Neural cell (in vitro differentiated cells): ENCODE results near the gene LGALS8. TPM values are rescaled to one million over a fixed set of nuclear protein-coding genes. Genes with fewer than 3 reads are reported as not detected.

Source experiments
- H2AFZ ChIP-seq: fragments of 200-600, 300-800 bp; sonication (generic), shearing (Covaris generic); 2 replicates; pipeline ENCODE4 v1.6.0; 2014; ENCODE audit warnings: low read depth, mild to moderate bottlenecking, antibody characterized with exemption, low read length, moderate library complexity
- H3F3A ChIP-seq: fragments of 200-600 bp; shearing (Covaris generic); 2 replicates; pipeline ENCODE4 v1.6.1; 2016; ENCODE audit warnings: mild to moderate bottlenecking, moderate library complexity, mixed read lengths, antibody characterized with exemption, low read length; ENCODE audit not compliant: insufficient read depth, poor library complexity, severe bottlenecking
- H3K27ac ChIP-seq: fragments of 200-600, 300-800 bp; sonication (generic), shearing (Covaris generic); 2 replicates; pipeline ENCODE4 v1.5.1; 2014; ENCODE audit warnings: mild to moderate bottlenecking, low read length, moderate library complexity
- H3K27me3 ChIP-seq: fragments of 300-800, 200-600 bp; sonication (generic), shearing (Covaris generic); 2 replicates; pipeline ENCODE4 v1.6.0; 2014; ENCODE audit warnings: mild to moderate bottlenecking, low read depth, low read length, moderate library complexity; ENCODE audit not compliant: insufficient read depth
- H3K36me3 ChIP-seq: fragments of 300-800, 200-600 bp; sonication (generic), shearing (Covaris generic); 2 replicates; pipeline ENCODE4 v1.5.1; 2014; ENCODE audit warnings: mild to moderate bottlenecking, antibody characterized with exemption, low read length, moderate library complexity; ENCODE audit not compliant: insufficient read depth
- H3K4me2 ChIP-seq: fragments of 300-800, 200-600 bp; sonication (generic), shearing (Covaris generic); 2 replicates; pipeline ENCODE4 v1.6.0; 2014; ENCODE audit warnings: mild to moderate bottlenecking, low read length
- H3K4me3 ChIP-seq: fragments of 300-800, 200-600 bp; sonication (generic), shearing (Covaris generic); 2 replicates; pipeline ENCODE4 v1.5.1; 2014; ENCODE audit warnings: mild to moderate bottlenecking, low read length, moderate library complexity
- H3K79me2 ChIP-seq: fragments of 200-600 bp; shearing (Covaris generic); replicated peaks from 2 replicates; pipeline ENCODE4 v1.6.0; 2014; ENCODE audit warnings: mild to moderate bottlenecking, low read length, moderate library complexity; ENCODE audit not compliant: insufficient read depth
- H3K9ac ChIP-seq: fragments of 300-800, 200-600 bp; sonication (generic), shearing (Covaris generic); 2 replicates; pipeline ENCODE4 v1.6.1; 2016; ENCODE audit warnings: mild to moderate bottlenecking, low read length, mixed read lengths
- H3K9me2 ChIP-seq: fragments of 200-600 bp; shearing (Covaris generic); 2 replicates; pipeline ENCODE4 v1.6.1; 2016; ENCODE audit warnings: mild to moderate bottlenecking, low read length, mixed read lengths; ENCODE audit not compliant: insufficient read depth
- H3K9me3 ChIP-seq: fragments of 200-600, 300-800 bp; sonication (generic), shearing (Covaris generic); 2 replicates; pipeline ENCODE4 v1.6.1; 2016; ENCODE audit warnings: mild to moderate bottlenecking, mixed run types, low read length, moderate library complexity, mixed read lengths
- H4K20me1 ChIP-seq: fragments of 200-600 bp; shearing (Covaris generic); 2 replicates; pipeline ENCODE4 v1.6.1; 2016; ENCODE audit warnings: mild to moderate bottlenecking, mixed run types; ENCODE audit not compliant: insufficient read depth
- EP300 ChIP-seq: fragments of 450-650 bp; conservative IDR thresholded peaks from 2 replicates; pipeline ENCODE4 v1.6.1; 2014; ENCODE audit warnings: antibody characterized with exemption, mild to moderate bottlenecking, moderate library complexity; ENCODE audit not compliant: poor library complexity, severe bottlenecking
- EZH2 ChIP-seq: fragments of 200-600, 300-800 bp; shearing (Covaris generic), sonication (generic); IDR thresholded peaks from 2 replicates; pipeline ENCODE4 v1.6.1; 2014; ENCODE audit warnings: antibody characterized with exemption, low read length, borderline replicate concordance, mild to moderate bottlenecking; ENCODE audit not compliant: insufficient read depth, poor library complexity, severe bottlenecking
- MXI1 ChIP-seq: fragments of 450-650 bp; conservative IDR thresholded peaks from 2 replicates; pipeline ENCODE4 v1.6.1; 2014; ENCODE audit warnings: antibody characterized with exemption, mild to moderate bottlenecking; ENCODE audit not compliant: poor library complexity, severe bottlenecking
- POLR2AphosphoS5 ChIP-seq: IDR thresholded peaks from 2 replicates; pipeline ENCODE4 v1.6.1; 2012
- RAD21 ChIP-seq: fragments of 450-650 bp; conservative IDR thresholded peaks from 2 replicates; pipeline ENCODE4 v1.6.1; 2014; ENCODE audit warnings: antibody characterized with exemption, mild to moderate bottlenecking, moderate library complexity
- REST ChIP-seq: IDR thresholded peaks from 2 replicates; pipeline ENCODE4 v1.6.1; 2012; ENCODE audit warnings: borderline replicate concordance
- SMC3 ChIP-seq: fragments of 450-650 bp; conservative IDR thresholded peaks from 2 replicates; pipeline ENCODE4 v1.6.1; 2014; ENCODE audit warnings: antibody characterized with exemption, mild to moderate bottlenecking, moderate library complexity; ENCODE audit not compliant: poor library complexity
- TAF1 ChIP-seq: IDR thresholded peaks from 2 replicates; pipeline ENCODE4 v1.6.1; 2012; ENCODE audit warnings: low read depth
- polyA plus RNA-seq: library from polyadenylated mRNA; depleted of rRNA; stranded (reverse); fragments of >200 nt; gene quantifications from 2 replicates; pipeline ENCODE4 v1.2.3, GENCODE V29; 2014
- TF ChIP-seq, protein P1 (sequence below): fragments of 450-650 bp; IDR thresholded peaks from 2 replicates; pipeline ENCODE4 v1.5.1; 2014; ENCODE audit warnings: antibody characterized with exemption, mild to moderate bottlenecking, moderate library complexity; ENCODE audit not compliant: poor library complexity, severe bottlenecking

LGALS8 gene
- polyA plus RNA-seq, 1 donor from 2014 or later: 1.0 TPM

- Histone ChIP-seq H3K9me3 (no peaks in the 10 kb centered on the region), H3K27ac (no peak overlapping the region)
- TF ChIP-seq MXI1 (no peak), POLR2AphosphoS5 (no peak), TAF1 (no peak)
- TF ChIP-seq, protein P1, sequence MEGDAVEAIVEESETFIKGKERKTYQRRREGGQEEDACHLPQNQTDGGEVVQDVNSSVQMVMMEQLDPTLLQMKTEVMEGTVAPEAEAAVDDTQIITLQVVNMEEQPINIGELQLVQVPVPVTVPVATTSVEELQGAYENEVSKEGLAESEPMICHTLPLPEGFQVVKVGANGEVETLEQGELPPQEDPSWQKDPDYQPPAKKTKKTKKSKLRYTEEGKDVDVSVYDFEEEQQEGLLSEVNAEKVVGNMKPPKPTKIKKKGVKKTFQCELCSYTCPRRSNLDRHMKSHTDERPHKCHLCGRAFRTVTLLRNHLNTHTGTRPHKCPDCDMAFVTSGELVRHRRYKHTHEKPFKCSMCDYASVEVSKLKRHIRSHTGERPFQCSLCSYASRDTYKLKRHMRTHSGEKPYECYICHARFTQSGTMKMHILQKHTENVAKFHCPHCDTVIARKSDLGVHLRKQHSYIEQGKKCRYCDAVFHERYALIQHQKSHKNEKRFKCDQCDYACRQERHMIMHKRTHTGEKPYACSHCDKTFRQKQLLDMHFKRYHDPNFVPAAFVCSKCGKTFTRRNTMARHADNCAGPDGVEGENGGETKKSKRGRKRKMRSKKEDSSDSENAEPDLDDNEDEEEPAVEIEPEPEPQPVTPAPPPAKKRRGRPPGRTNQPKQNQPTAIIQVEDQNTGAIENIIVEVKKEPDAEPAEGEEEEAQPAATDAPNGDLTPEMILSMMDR: no peak
These were observed 17.2 kb downstream of the LGALS8 start for GRCh38 chr1:236540813-236541465.

DNA sequence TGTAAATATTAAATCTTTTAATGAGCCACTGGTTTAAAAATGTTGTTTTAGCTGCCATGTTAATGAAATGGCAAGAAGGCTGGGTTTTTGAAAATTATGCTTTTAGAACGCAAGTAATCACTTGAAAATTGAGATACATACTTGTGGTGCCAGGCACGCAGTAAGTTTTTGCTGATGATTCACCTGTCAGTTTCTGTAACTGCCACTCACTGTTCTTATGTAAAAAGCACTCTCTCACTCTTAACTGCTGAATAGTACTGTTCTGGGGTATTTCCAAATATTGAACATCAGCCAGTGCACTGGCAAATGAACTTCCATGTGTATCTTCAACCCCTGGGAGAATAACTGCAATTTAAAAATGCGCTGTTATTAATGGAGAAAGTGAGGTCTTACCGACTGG lies 17.9 kb downstream of the LGALS8 start:
- Histone ChIP-seq H3K9ac (no peak overlapping the region), H3K9me2 (no peaks in the 10 kb centered on the region), H3K36me3 (no peaks in the 10 kb centered on the region), H3F3A (no peaks in the 10 kb centered on the region), H3K9me3 (no peaks in the 10 kb centered on the region), H3K27ac (no peak overlapping the region), H3K27me3 (no peaks in the 10 kb centered on the region), H3K4me2 (no peak overlapping the region), H3K79me2 (no peaks in the 10 kb centered on the region), H4K20me1 (no peaks in the 10 kb centered on the region), H3K4me3 (no peak overlapping the region), H2AFZ (no peak overlapping the region)
- TF ChIP-seq POLR2AphosphoS5 (no peak), REST (no peak), MXI1 (no peak), TAF1 (no peak), EP300 (no peak), RAD21 (no peak), SMC3 (no peak), EZH2 (no peak)
- TF ChIP-seq, protein P1: no peak

More at GRCh38 chr1:236540813-236541465, 17.2 kb downstream of the LGALS8 start:
- H4K20me1 ChIP-seq: no peaks in the 10 kb centered on the region
- H3K27me3 ChIP-seq: no peaks in the 10 kb centered on the region
- H2AFZ ChIP-seq: no peak overlapping the region
- no peak overlapping the region for H3K4me3 ChIP-seq
- H3F3A ChIP-seq: no peaks in the 10 kb centered on the region
- H3K9ac ChIP-seq: no peak overlapping the region
- H3K79me2 ChIP-seq: no peaks in the 10 kb centered on the region
- H3K9me2 ChIP-seq: no peaks in the 10 kb centered on the region
- H3K36me3 ChIP-seq: no peaks in the 10 kb centered on the region
- no peak overlapping the region for H3K4me2 ChIP-seq
